ENCODE results near the gene EPB42.

GRCh38 chr15:43270113-43270665 is 49.4 kb upstream of the EPB42 start:
- TF ChIP-seq EZH2 (IDR thresholded peaks at IDR 0.05; ENCODE audit: borderline replicate concordance, low read depth, low read length, poor library complexity, severe bottlenecking) = no peak
- TF ChIP-seq CTCF (conservative IDR thresholded peaks at IDR 0.05; ENCODE audit: low read depth, low read length) = no peak
